ENCODE measurements around the gene FANCE. TPM values are rescaled to one million over a fixed set of nuclear protein-coding genes. Genes with fewer than 3 reads are reported as not detected.

The FANCE gene
- polyA plus RNA-seq, 1 experiment = 11.7 TPM

DNA sequence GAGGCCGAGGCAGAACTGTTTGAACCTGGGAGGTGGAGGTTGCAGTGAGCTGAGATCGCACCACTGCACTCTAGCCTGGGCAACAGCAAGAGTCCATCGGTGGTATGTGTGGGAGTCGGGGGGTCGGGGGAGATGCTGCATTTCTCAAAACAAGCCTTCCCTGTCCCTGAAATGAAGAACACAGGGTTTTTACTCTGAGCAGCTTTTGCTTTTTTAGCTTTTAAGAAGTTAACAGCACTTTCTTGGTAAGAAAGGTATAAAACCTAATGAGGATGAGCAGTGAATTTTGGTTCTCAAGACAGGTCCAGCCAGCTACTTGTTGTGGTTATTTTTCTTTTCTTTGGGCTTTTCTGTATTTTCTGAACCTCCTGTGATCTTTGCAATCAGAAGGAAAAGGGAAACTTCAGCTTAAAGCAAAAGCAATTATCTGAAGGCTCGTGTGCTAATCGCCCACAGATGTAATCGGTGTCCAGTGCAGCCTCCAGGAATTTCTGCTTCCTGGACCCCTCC, 19.8 kb downstream of the FANCE start:
- Histone ChIP-seq H3K27me3 (ENCODE audit: control insufficient read depth, insufficient read depth, low read length) (no peaks in the 10 kb centered on the region), H3K4me3 (ENCODE audit: low read depth, low read length) (no peak overlapping the region), H3K36me3 (ENCODE audit: control insufficient read depth, insufficient read depth, low read length) (peaks cover 28% of the 10 kb centered on the region)
- TF ChIP-seq, protein P1, sequence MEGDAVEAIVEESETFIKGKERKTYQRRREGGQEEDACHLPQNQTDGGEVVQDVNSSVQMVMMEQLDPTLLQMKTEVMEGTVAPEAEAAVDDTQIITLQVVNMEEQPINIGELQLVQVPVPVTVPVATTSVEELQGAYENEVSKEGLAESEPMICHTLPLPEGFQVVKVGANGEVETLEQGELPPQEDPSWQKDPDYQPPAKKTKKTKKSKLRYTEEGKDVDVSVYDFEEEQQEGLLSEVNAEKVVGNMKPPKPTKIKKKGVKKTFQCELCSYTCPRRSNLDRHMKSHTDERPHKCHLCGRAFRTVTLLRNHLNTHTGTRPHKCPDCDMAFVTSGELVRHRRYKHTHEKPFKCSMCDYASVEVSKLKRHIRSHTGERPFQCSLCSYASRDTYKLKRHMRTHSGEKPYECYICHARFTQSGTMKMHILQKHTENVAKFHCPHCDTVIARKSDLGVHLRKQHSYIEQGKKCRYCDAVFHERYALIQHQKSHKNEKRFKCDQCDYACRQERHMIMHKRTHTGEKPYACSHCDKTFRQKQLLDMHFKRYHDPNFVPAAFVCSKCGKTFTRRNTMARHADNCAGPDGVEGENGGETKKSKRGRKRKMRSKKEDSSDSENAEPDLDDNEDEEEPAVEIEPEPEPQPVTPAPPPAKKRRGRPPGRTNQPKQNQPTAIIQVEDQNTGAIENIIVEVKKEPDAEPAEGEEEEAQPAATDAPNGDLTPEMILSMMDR (IDR thresholded peaks at IDR 0.05; ENCODE audit: insufficient read depth, low read depth, low read length) = no peak
- ChIA-PET POLR2A (interaction anchor here (0.6 kb wide), 1 partner anchor 70 kb away, joined by 3 read pairs; no protein-coding TSS in a partner anchor), CTCF (interaction anchor here (0.8 to 1.8 kb wide), 5 partner anchors 8 to 129 kb away, joined by 3 read pairs; no protein-coding TSS in a partner anchor)
- no peak for DNase-seq (ENCODE audit: low read depth)

DNA sequence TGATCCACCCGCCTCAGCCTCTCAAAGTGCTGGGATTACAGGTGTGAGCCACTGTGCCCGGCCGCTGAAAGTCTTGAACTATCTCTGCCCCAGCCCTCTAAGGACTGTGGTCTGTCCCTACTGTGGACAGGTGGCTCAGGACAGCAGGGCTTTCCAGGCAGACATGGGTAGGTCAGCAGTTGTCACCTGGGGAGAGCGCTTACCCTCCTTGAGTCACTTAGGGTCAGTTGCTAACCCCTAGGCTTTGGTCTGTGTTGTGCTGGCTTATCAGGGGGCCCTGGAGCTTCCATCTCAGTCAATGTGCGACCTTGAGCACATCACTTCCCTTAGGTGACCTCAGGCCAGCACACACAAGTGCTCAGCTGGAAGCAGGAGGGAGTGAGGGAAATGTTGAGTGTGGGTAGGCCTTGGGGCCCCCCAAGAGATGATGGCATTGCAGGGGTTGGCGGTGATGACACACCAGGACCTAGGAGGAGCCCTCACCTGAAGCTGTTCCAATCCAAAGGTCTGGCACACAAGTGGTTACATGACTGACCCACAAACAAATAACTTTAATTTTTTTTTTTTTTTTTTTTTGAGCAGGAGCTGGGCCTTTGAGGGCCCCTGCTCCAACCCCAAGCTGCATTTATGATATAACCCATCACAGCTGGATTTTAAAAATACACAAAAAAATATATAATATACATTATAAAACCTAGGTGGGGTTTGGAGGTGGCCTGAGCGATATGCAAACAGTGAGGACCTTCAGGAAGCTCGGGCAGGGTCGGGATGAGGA, 21.1 kb downstream of the FANCE start:
- DNase-seq (ENCODE audit: low read depth) = no peak

DNA sequence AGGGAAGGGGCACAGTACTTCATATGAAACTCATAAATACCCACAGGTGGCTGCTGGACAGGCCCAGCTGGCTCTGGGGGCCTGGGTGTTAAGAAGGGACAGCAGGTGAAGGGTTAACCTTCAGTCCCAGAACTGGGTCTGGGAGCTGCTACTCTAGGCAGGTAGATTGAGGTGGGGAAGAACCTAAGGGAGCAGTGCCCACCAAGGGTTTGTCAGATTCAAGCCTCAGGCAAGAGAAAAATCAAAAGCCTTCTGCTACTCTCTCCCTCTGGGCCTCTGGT, 21.7 kb downstream of the FANCE start:
- CTCF ChIA-PET = interaction anchor here (1.4 kb wide), 1 partner anchor 24 kb away, joined by 5 read pairs; no protein-coding TSS in a partner anchor
- Histone ChIP-seq H3K4me3 (ENCODE audit: low read depth, low read length) (no peak overlapping the region), H3K36me3 (ENCODE audit: control insufficient read depth, insufficient read depth, low read length) (peaks cover 37% of the 10 kb centered on the region), H3K27me3 (ENCODE audit: control insufficient read depth, insufficient read depth, low read length) (no peaks in the 10 kb centered on the region)
- POLR2A ChIA-PET = interaction anchor here (0.6 kb wide), 1 partner anchor 8 kb away, joined by 11 read pairs; no protein-coding TSS in a partner anchor
- TF ChIP-seq, protein P1 (IDR thresholded peaks at IDR 0.05; ENCODE audit: insufficient read depth, low read depth, low read length) = no peak
- no peak for DNase-seq (ENCODE audit: low read depth)

More for the DNA sequence above, 21.1 kb downstream of the FANCE start:
- no peaks in the 10 kb centered on the region for H3K27me3 ChIP-seq (ENCODE audit: control insufficient read depth, insufficient read depth, low read length)
- no peak overlapping the region for H3K4me3 ChIP-seq (ENCODE audit: low read depth, low read length)
- peaks cover 34% of the 10 kb centered on the region for H3K36me3 ChIP-seq (ENCODE audit: control insufficient read depth, insufficient read depth, low read length)
- POLR2A ChIA-PET = interaction anchor here (0.5 to 0.6 kb wide), 2 partner anchors 9 to 421 kb away, joined by 5 to 11 read pairs; no protein-coding TSS in a partner anchor
- TF ChIP-seq, protein P1 (IDR thresholded peaks at IDR 0.05; ENCODE audit: insufficient read depth, low read depth, low read length) = no peak
- CTCF ChIA-PET = interaction anchor here (0.8 to 1.8 kb wide), 3 partner anchors 10 to 49 kb away, joined by 3 to 5 read pairs (median 4); no protein-coding TSS in a partner anchor

DNA sequence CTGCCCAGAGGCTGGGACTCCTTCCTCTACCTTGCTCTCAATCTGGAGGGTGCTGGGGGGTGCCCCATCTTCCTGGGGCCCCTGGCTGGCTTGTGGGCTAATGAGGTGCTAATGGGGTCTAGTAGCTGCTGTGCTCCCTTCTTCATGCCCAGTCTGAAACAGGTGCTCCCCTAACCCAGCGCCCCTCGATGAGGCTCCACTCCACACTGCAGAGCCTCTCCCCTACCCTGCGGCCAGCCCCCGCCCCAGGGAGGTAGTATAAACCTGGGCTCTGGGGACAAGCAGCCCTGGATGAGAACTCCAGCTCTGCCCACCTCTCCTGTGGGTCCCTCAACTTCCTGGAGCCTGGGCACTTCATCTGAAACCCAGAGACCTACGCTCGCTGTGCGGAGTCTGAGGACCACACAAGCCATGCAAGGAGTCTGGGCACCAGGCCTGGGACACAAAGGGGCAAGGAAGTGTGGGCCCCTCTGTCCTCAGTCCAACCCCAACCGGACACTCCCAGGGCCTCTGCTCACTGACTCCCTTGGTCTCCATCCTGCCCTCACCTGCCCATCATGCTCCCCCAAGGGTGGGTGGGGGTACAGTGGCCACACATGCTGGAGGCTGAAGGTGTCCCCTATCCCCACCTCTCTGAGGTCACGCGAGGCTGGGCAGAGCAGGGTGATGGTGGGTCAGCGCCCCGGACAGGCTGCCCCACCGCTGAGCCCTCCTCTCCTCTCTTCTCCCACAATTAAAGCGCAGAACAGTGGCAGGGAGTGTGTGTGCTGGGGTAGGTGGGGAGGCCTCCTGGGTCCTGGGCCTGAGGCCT, 22.2 kb downstream of the FANCE start:
- H3K27me3 ChIP-seq (ENCODE audit: control insufficient read depth, insufficient read depth, low read length) = no peaks in the 10 kb centered on the region
- DNase-seq (ENCODE audit: low read depth) = no peak
- H3K4me3 ChIP-seq (ENCODE audit: low read depth, low read length) = no peak overlapping the region
- POLR2A ChIA-PET = interaction anchor here (0.6 kb wide), 2 partner anchors 8 to 11 kb away, joined by 3 to 11 read pairs; no protein-coding TSS in a partner anchor
- CTCF ChIA-PET = interaction anchor here (1.4 kb wide), 1 partner anchor 25 kb away, joined by 5 read pairs; no protein-coding TSS in a partner anchor
- H3K36me3 ChIP-seq (ENCODE audit: control insufficient read depth, insufficient read depth, low read length) = peaks cover 37% of the 10 kb centered on the region
- TF ChIP-seq, protein P1 (IDR thresholded peaks at IDR 0.05; ENCODE audit: insufficient read depth, low read depth, low read length) = no peak

Data from BJ (cell line).